ENCODE data around the gene PRKD1.

PRKD1 gene

GRCh38 chr14:29919845-29920244, 7.8 kb downstream of the PRKD1 start:
- no peak overlapping the region for H3K27ac Mint-ChIP-seq
- peaks cover 6 to 9% of the 10 kb centered on the region in 2 donors for H3K27me3 Mint-ChIP-seq
- H3K9me3 Mint-ChIP-seq = peaks cover 2 to 4% of the 10 kb centered on the region in 2 donors

GRCh38 chr14:29918981-29919380, 8.7 kb downstream of the PRKD1 start:
- Mint-ChIP-seq H3K36me3 (no peaks in the 10 kb centered on the region), H3K4me3 (no peak overlapping the region), H3K9me3 (peaks cover 2 to 4% of the 10 kb centered on the region in 2 donors), H3K4me1 (no peaks in the 10 kb centered on the region), H3K27me3 (peaks cover 0 to 4% of the 10 kb centered on the region in 2 donors), H3K27ac (no peak overlapping the region)
- ATAC-seq (replicated peaks) (no peak), DNase-seq (no peak)

More at GRCh38 chr14:29919845-29920244, 7.8 kb downstream of the PRKD1 start:
- no peaks in the 10 kb centered on the region for H3K4me1 Mint-ChIP-seq
- ATAC-seq (replicated peaks) (no peak), DNase-seq (no peak)
- no peaks in the 10 kb centered on the region for H3K36me3 Mint-ChIP-seq
- H3K4me3 Mint-ChIP-seq = no peak overlapping the region

- no peaks in the 10 kb centered on the region for H3K27me3 Mint-ChIP-seq
- no peak for DNase-seq
- H3K4me3 Mint-ChIP-seq = no peak overlapping the region
- H3K4me1 Mint-ChIP-seq = no peaks in the 10 kb centered on the region
- ATAC-seq (replicated peaks) = no peak
- no peaks in the 10 kb centered on the region for H3K9me3 Mint-ChIP-seq
- no peaks in the 10 kb centered on the region for H3K36me3 Mint-ChIP-seq
- no peak overlapping the region for H3K27ac Mint-ChIP-seq
Observed at GRCh38 chr14:29913566-29913965, 14.1 kb downstream of the PRKD1 start.

GRCh38 chr14:29911810-29912209, 15.8 kb downstream of the PRKD1 start:
- no peaks in the 10 kb centered on the region for H3K36me3 Mint-ChIP-seq
- H3K4me1 Mint-ChIP-seq = no peaks in the 10 kb centered on the region
- no peak for DNase-seq
- H3K27ac Mint-ChIP-seq = no peak overlapping the region
- ATAC-seq (replicated peaks) = no peak
- no peak overlapping the region for H3K4me3 Mint-ChIP-seq
- H3K9me3 Mint-ChIP-seq = no peaks in the 10 kb centered on the region
- H3K27me3 Mint-ChIP-seq = no peaks in the 10 kb centered on the region

GRCh38 chr14:29908652-29909577, 18.7 kb downstream of the PRKD1 start:
- ATAC-seq (replicated peaks) (no peak), DNase-seq (no peak)
- H3K4me3 Mint-ChIP-seq = no peak overlapping the region
- no peaks in the 10 kb centered on the region for H3K4me1 Mint-ChIP-seq
- no peaks in the 10 kb centered on the region for H3K9me3 Mint-ChIP-seq
- H3K27me3 Mint-ChIP-seq = no peaks in the 10 kb centered on the region
- no peaks in the 10 kb centered on the region for H3K36me3 Mint-ChIP-seq
- H3K27ac Mint-ChIP-seq = no peak overlapping the region

GRCh38 chr14:29906256-29906870, 21.3 kb downstream of the PRKD1 start:
- Mint-ChIP-seq H3K4me3 (no peak overlapping the region), H3K9me3 (no peaks in the 10 kb centered on the region), H3K36me3 (no peaks in the 10 kb centered on the region), H3K27ac (no peak overlapping the region), H3K4me1 (no peaks in the 10 kb centered on the region), H3K27me3 (no peaks in the 10 kb centered on the region)
- DNase-seq = no peak
- no peak for ATAC-seq (replicated peaks)

GRCh38 chr14:29905543-29905942, 22.1 kb downstream of the PRKD1 start:
- ATAC-seq (replicated peaks) = no peak
- Mint-ChIP-seq H3K27ac (no peak overlapping the region), H3K27me3 (no peaks in the 10 kb centered on the region), H3K4me3 (no peak overlapping the region), H3K9me3 (peaks cover 0 to 3% of the 10 kb centered on the region in 2 donors), H3K36me3 (no peaks in the 10 kb centered on the region), H3K4me1 (no peaks in the 10 kb centered on the region)
- no peak for DNase-seq

GRCh38 chr14:29900609-29901350, 26.9 kb downstream of the PRKD1 start:
- H3K27me3 Mint-ChIP-seq = no peaks in the 10 kb centered on the region
- H3K36me3 Mint-ChIP-seq = no peaks in the 10 kb centered on the region
- no peaks in the 10 kb centered on the region for H3K4me1 Mint-ChIP-seq
- H3K27ac Mint-ChIP-seq = no peak overlapping the region
- H3K9me3 Mint-ChIP-seq = peaks cover 0 to 3% of the 10 kb centered on the region in 2 donors
- no peak for DNase-seq
- no peak for ATAC-seq (replicated peaks)
- H3K4me3 Mint-ChIP-seq = no peak overlapping the region

- Mint-ChIP-seq H3K9me3 (peaks cover 0 to 3% of the 10 kb centered on the region in 2 donors), H3K4me3 (no peak overlapping the region), H3K27ac (no peak overlapping the region), H3K36me3 (no peaks in the 10 kb centered on the region), H3K4me1 (no peaks in the 10 kb centered on the region), H3K27me3 (no peaks in the 10 kb centered on the region)
- no peak for DNase-seq
- no peak for ATAC-seq (replicated peaks)
Observed at GRCh38 chr14:29898470-29898869, 29.2 kb downstream of the PRKD1 start.

- Mint-ChIP-seq H3K27me3 (no peaks in the 10 kb centered on the region), H3K4me3 (no peak overlapping the region), H3K9me3 (peaks cover 0 to 3% of the 10 kb centered on the region in 2 donors), H3K27ac (no peak overlapping the region), H3K36me3 (no peaks in the 10 kb centered on the region), H3K4me1 (no peaks in the 10 kb centered on the region)
- DNase-seq (no peak), ATAC-seq (replicated peaks) (no peak)
Observed at GRCh38 chr14:29897181-29897580, 30.5 kb downstream of the PRKD1 start.

- H3K4me1 Mint-ChIP-seq = no peaks in the 10 kb centered on the region
- ATAC-seq (replicated peaks) = no peak
- no peak overlapping the region for H3K4me3 Mint-ChIP-seq
- no peak for DNase-seq
- no peaks in the 10 kb centered on the region for H3K27me3 Mint-ChIP-seq
- H3K27ac Mint-ChIP-seq = no peak overlapping the region
- peaks cover 0 to 3% of the 10 kb centered on the region in 2 donors for H3K9me3 Mint-ChIP-seq
- H3K36me3 Mint-ChIP-seq = no peaks in the 10 kb centered on the region
Observed at GRCh38 chr14:29896354-29896821, 31.3 kb downstream of the PRKD1 start.

GRCh38 chr14:29895591-29896083, 32.0 kb downstream of the PRKD1 start:
- no peak overlapping the region for H3K27ac Mint-ChIP-seq
- H3K27me3 Mint-ChIP-seq = no peaks in the 10 kb centered on the region
- no peak for ATAC-seq (replicated peaks)
- H3K4me1 Mint-ChIP-seq = no peaks in the 10 kb centered on the region
- no peak for DNase-seq
- H3K36me3 Mint-ChIP-seq = no peaks in the 10 kb centered on the region
- H3K9me3 Mint-ChIP-seq = no peaks in the 10 kb centered on the region
- no peak overlapping the region for H3K4me3 Mint-ChIP-seq

GRCh38 chr14:29893989-29894388, 33.7 kb downstream of the PRKD1 start:
- no peak for DNase-seq
- Mint-ChIP-seq H3K27me3 (no peaks in the 10 kb centered on the region), H3K9me3 (peaks cover 0 to 1% of the 10 kb centered on the region in 2 donors), H3K4me1 (no peaks in the 10 kb centered on the region), H3K27ac (no peak overlapping the region), H3K36me3 (no peaks in the 10 kb centered on the region), H3K4me3 (no peak overlapping the region)
- ATAC-seq (replicated peaks) = no peak

GRCh38 chr14:29892327-29892726, 35.3 kb downstream of the PRKD1 start:
- H3K4me1 Mint-ChIP-seq = no peaks in the 10 kb centered on the region
- H3K4me3 Mint-ChIP-seq = no peak overlapping the region
- DNase-seq (no peak), ATAC-seq (replicated peaks) (no peak)
- H3K27ac Mint-ChIP-seq = no peak overlapping the region
- H3K9me3 Mint-ChIP-seq = peaks cover 0 to 1% of the 10 kb centered on the region in 2 donors
- no peaks in the 10 kb centered on the region for H3K27me3 Mint-ChIP-seq
- H3K36me3 Mint-ChIP-seq = no peaks in the 10 kb centered on the region
